HuH-7 (cell line): ENCODE measurements around the gene ATN1.

Experiments used
- DNase-seq: peaks from one replicate; pipeline ENCODE4 v3.0.0; 2011; ENCODE audit warnings: low spot score

Gene ATN1

DNA sequence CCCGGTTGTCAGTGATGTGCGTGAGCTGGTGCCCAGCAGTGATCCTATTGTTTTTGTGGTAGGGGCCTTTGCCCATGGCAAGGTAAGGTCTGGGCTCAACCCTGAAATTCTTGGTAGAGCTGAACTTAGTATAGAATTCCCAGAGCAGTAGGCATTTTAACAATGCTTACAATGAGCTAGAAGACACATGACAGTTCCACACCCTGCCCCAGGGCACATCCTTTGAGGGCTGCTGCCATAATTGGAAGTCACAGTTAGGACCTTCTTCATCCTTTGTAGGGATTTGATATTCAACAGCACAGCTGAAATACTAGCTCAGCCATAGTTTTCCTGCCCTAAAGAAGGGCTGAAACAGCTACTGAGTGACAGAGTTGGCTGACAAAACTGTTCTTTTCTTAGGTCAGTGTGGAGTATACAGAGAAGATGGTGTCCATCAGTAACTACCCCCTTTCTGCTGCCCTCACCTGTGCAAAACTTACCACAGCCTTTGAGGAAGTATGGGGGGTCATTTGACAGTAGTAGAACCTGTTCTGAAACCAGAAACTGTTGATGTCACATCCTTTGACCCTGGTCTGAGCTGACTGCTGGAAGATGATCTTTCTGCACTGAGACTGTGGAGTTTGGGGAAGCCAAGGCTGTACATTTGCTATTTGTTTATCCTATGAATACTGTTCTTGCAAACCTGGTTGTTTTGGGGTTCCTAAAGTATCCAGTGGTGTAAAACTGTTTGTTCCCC lies 47.7 kb downstream of the ATN1 start:
- no peak for DNase-seq

DNA sequence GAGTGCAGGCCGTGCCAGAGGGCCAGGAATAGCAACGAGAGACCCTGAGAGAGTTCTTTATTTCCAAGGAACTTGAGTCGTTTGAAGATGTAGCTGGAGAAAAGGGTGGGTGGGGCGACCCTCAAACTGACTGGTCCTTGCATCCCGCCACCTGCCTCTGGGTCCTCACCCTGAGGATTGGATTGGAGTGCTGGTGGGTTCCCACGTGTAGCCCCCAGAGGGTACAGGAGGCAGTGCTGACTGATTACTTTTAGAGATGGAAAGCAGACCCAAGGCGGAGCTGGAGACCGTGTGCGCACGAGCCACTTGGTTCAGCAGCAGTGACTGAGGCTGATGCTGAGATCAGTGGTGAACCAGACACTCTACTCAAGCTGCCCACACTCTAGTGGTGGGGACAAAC lies 49.9 kb downstream of the ATN1 start:
- no peak for DNase-seq

DNA sequence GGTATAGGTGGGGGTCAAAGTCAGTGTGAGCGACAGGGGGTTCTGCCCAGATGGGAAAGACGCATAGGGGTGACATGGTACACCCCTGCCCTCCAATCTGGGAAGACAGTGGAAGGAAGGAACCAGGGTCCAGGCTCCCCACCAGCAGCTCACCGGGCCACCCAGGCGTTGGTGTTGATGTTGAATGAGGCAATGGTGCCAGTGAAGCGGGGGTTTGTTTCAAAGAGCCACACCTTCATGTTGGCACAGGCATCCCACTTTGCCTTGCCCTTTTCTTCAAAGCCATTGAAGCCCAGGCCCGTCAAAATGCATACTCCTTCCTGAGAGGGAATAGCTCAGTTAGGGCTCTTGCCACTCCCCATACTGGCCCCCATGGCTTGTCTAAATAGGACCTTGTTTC lies 50.4 kb downstream of the ATN1 start:
- DNase-seq = no peak

DNA sequence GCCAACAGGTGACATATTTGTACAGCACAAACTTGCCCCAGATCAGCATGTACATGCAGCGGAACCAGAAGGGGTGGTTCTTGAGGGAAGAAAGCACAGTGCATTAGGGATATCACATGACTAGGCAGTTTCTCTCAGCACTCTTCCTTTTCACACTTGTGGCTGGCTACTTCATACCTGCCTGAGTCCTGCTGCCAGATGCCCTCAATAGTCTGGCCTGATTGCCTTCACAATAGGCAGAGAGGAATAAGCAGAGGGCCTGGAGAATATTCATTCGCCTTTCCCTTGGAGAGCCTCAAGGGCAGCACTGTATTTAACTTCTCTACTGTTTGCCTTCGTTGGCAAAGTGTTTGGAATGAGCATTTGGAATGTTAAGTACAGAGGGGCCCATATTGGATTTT lies 50.9 kb downstream of the ATN1 start:
- DNase-seq = no peak

DNA sequence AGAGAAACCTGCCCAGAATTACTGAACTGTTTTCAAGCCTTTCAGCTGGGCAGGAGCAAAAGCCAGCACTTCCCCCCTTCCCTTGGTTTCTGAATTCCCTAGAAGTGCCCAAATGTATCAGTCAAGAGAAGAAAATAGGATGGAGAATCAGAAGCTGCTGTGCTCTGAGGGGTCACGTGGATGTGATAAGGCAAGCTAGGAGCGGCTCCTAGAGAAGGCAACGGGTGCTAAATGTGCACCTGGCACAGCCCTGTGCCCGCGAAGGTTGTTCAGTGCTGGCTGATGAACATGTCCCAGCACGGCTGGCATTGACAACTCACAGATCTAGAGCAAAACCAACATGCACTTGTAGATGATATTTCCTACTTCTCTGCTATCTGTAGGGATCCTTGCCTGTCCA lies 51.3 kb downstream of the ATN1 start:
- DNase-seq = no peak

DNA sequence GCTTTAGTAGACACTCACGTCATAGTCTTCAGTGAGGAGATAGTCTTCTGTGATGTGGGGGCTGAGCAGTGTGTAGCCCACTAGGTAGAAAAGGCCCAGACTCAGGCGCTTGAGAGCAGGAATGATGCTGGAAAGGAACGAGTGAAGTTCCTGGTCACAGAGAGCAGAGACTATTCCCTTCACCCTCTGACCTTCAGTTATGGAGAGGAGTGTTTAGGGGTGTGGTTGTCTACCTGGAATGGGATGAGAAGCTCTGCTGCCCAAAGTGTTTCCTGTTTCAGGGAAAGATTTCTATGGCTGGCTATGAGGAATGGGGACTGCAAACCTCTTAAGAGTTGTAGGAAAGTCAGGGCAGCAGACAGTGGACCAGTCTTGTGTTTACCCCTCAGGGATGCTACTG lies 51.7 kb downstream of the ATN1 start:
- DNase-seq = no peak

DNA sequence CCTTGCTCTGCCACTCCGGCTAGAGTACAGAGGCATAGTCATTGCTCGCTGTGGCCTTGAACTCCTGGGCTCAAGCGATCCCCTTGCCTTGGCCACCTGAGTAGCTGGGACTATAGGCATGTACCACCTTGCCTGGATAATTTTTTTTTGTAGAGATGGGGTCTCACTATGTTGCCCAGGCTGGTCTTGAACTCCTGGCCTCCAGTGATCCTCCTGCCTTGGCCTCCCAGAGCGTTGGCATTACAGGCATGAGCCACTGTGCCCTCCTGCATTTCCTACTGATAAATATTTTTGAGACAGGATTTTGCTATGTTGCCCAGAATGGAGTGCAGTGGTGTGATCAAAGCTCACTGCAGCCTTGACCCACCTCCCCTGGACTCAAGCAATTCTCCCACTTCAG lies 52.3 kb downstream of the ATN1 start:
- no peak for DNase-seq

DNA sequence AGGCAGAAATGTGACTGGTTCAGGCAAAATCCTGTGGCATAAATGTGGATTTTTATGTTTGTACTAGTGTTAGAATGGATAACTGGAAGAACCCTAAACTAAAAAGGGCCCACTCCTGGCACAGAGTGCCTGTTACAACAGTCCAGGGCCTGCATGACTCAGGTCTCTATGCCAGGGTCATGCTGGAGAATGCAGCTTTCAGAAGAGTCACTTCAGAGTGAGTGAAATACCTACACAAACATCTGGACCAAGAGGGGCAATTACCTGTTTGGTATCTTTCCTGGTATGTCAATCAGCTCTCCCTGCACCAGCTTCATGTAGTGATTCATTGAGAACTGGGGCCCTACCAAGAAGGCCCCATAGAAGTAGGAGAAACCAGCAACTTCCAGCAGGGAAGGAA lies 53.0 kb downstream of the ATN1 start:
- no peak for DNase-seq

DNA sequence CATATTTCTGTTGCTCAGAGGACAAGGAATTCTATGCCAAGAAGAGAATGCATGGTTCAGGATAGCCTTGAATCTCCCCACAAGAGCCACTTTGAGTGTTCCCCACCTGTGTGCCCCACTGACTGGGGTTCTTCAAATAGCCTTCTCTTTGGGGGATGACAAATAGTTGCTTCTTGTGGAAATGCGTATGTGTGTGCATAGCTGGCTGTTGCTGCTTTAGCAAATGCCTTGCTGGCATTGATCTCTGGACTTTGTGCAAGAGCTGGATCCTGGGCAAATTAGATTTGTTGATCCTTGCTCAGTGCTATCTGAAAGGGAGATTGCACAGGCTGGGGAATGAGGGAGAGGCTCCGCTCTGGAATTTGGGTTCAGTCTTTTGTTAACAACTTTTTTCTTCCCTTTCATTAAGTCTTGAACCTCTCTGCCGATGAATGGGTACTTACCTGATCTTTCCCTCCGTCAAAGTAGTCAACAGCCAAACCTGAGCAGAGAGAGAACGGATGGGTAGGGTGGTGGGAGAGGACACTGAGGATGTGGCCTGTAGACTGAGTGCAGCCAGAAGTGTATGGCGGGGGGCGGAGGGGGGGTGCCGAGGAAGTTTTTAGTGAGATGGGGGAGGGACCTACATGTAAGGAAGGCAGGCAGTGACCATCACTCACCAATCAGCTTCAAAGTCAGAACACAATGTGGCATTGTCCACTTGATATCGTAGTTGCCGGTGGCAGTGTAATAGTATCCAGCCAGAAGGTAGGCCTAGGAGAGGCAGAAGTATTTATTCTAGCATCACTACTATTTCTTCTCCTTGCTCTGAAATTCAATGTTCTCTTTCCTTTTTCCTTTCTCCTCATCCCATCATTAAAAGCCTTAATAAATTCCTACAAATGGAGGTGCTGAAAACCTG lies 53.6 kb downstream of the ATN1 start:
- no peak for DNase-seq

DNA sequence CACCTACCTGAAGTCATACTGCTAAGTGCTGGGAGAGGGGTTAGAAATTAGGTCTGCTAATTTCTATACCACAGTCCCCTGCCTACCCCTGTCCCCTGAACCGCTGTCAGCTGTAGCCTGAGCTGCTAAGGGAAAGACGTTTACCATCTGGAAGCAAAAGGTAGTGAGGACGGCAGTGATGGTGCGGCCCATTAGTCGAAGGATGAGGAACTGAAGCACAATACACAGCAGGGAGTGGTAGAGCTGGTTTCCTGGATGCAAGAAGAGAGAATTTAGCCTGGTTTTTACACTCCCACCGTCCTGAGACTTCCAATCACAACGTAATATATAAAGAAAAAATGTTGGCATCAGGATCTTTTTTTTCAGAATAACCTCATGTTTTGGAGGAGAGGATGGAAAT lies 54.8 kb downstream of the ATN1 start:
- no peak for DNase-seq

DNA sequence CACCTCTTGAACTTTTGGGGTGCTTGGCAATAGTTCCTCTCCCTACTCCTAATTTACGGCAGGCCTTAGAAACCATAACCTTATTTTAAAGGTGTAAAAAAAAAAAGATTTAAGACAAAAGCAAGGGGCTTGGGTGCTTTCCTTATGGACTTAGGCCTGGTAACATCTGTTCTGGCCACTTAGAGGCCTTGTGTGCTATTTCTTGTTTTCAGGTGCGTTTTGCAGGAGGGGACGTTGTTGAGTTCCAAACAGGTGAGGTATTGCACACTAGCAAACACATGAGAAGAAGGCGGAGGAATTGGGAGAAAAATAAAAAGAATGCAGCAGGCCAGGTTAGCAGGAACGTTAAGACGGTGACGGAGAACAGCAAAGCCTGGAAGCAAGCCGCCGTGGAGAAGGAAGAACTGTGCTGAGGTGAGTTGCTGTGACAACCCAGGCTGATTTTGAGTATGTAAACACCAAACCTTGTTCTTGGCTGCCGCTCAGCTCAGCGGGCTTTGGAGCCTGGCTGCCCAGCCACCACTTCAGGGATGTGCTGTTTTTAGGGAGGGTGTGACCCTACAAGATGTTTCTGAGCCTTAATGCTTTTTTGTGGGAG lies 60.3 kb downstream of the ATN1 start:
- no peak for DNase-seq
